MG63 (cell line): ENCODE measurements around the gene EBF3. TPM values are rescaled to one million over a fixed set of nuclear protein-coding genes. Genes with fewer than 3 reads are reported as not detected.

Experiments
- DNase-seq: peaks from one replicate; pipeline ENCODE4 v3.0.0-alpha.2; 2020
- H3K27me3 ChIP-seq: fragments of 250-450 bp; sonication (Bioruptor Pico); 2 replicates; pipeline ENCODE4 v1.5.1; 2020; ENCODE audit warnings: mild to moderate bottlenecking, moderate library complexity
- H3K36me3 ChIP-seq: fragments of 250-450 bp; sonication (Bioruptor Pico); 2 replicates; pipeline ENCODE4 v1.5.1; 2020; ENCODE audit warnings: mild to moderate bottlenecking, moderate library complexity
- H3K4me3 ChIP-seq: fragments of 250-450 bp; sonication (Bioruptor Pico); 2 replicates; pipeline ENCODE4 v1.5.1; 2020; ENCODE audit warnings: mild to moderate bottlenecking, moderate library complexity
- H3K9me3 ChIP-seq: fragments of 250-450 bp; sonication (Bioruptor Pico); 2 replicates; pipeline ENCODE4 v1.5.1; 2020; ENCODE audit warnings: mild to moderate bottlenecking, moderate library complexity
- total RNA-seq: library from RNA; depleted of rRNA; stranded (reverse); fragments of >200 nt; shearing (Covaris generic); gene quantifications from 2 replicates; pipeline ENCODE4 v1.2.3, GENCODE V29; 2014; ENCODE audit warnings: low replicate concordance; rRNA removed

The EBF3 gene
- total RNA-seq, 1 experiment from 2014 or later = 3.1 TPM

GRCh38 chr10:129787557-129787956, 176.5 kb downstream of the EBF3 start:
- no peak for DNase-seq
- Histone ChIP-seq H3K36me3 (no peaks in the 10 kb centered on the region), H3K4me3 (no peak overlapping the region), H3K9me3 (no peaks in the 10 kb centered on the region), H3K27me3 (no peaks in the 10 kb centered on the region)

- H3K9me3 ChIP-seq = no peaks in the 10 kb centered on the region
- no peaks in the 10 kb centered on the region for H3K27me3 ChIP-seq
- no peaks in the 10 kb centered on the region for H3K36me3 ChIP-seq
- H3K4me3 ChIP-seq = no peak overlapping the region
- no peak for DNase-seq
These were observed 177.9 kb downstream of the EBF3 start for GRCh38 chr10:129786216-129786615.

DNA sequence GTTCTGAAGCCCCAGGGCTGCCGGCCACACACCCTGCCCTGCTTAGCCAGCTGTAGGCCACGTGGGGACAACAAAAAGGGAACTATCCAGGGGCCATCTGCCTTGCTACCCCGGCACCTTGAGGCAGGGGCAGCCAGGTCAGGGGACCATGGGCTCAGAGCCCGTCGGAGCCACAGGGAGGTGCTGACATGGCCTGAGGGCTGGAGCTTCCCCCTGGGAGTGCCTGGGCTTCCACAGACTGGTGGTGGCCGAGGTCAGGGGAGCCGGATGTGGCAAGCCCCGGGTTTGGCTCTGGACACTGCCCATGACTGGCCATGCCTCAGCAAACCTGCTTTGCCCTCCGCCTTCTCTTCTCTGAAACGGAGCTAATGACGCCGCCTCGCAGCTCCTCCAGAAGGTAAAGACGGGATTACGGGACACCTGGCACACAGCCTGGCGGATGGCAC, 178.5 kb downstream of the EBF3 start:
- H3K36me3 ChIP-seq = no peaks in the 10 kb centered on the region
- H3K9me3 ChIP-seq = no peaks in the 10 kb centered on the region
- no peak overlapping the region for H3K4me3 ChIP-seq
- H3K27me3 ChIP-seq = no peaks in the 10 kb centered on the region
- no peak for DNase-seq

Other genes starting within 250 kb of the EBF3 start
- gene C10orf143, start 146.6 kb upstream of the EBF3 start, total RNA-seq = 2.8 and 3.6 TPM in 2 replicates
- gene GLRX3, start 172.1 kb upstream of the EBF3 start, total RNA-seq = 369 and 2,100 TPM in 2 replicates